Psoas muscle (tissue), 8 donors: ENCODE results near the gene WNT5B. TPM values are rescaled to one million over a fixed set of nuclear protein-coding genes. Genes with fewer than 3 reads are reported as not detected.
A peak's percentile ranks its signal among the peaks of the same experiment; 100 is the strongest.

Experiments
- ATAC-seq, 4 donors: fragments of 200-7000 bp; cut with Tn5 transposase; one replicate each; pipeline ENCODE4 v1.9.1; 2020; ENCODE audit warnings: moderate library complexity in 3 of 4, mild to moderate bottlenecking in 2 of 4
- DNase-seq, 2 donors: peaks; one replicate each; pipeline ENCODE4 v3.0.0-alpha.2; 2020
- H3K27ac ChIP-seq: fragments of 200-600 bp; one replicate; pipeline ENCODE4 v1.8.0; 2022
- H3K27me3 ChIP-seq, 3 donors: fragments of 200-600 bp in 1 of 3; one replicate each; pipeline versions ENCODE4 v1.6.1 to v1.8.0; 2013 to 2022; ENCODE audit warnings: low read length in 2 of 3, mild to moderate bottlenecking in 2 of 3, moderate library complexity in 1 of 3; ENCODE audit not compliant: insufficient read depth in 3 of 3
- H3K36me3 ChIP-seq, 2 donors: fragments of 200-600 bp in 1 of 2; one replicate each; pipeline versions ENCODE4 v1.6.1 to v1.8.0; 2013 to 2022; ENCODE audit warnings: low read depth in 1 of 2, mild to moderate bottlenecking in 1 of 2, moderate library complexity in 1 of 2; ENCODE audit not compliant: insufficient read depth in 1 of 2
- H3K4me1 ChIP-seq: fragments of 200-600 bp; one replicate; pipeline ENCODE4 v1.8.0; 2022
- H3K4me3 ChIP-seq: fragments of 200-600 bp; one replicate; pipeline ENCODE4 v1.8.0; 2022; ENCODE audit warnings: mild to moderate bottlenecking
- H3K9me3 ChIP-seq: fragments of 200-600 bp; one replicate; pipeline ENCODE4 v1.8.0; 2022
- CTCF ChIP-seq: fragments of 200-600 bp; IDR thresholded peaks from one replicate; pipeline ENCODE4 v1.8.0; 2022; ENCODE audit warnings: antibody characterized with exemption
- WGBS, 3 donors: extraction: QIAGEN DNeasy Blood & Tissue Kit; methylation state at CpG; one replicate each; pipeline versions ENCODE4 v1.1.6 to v1.1.7; 2013; 5-methylcytosine and 5-hydroxymethylcytosine counted together
- intact Hi-C, 2 donors: fragments of 100-400 bp; cut with DNase I; formaldehyde crosslinking; loops; one replicate each; pipeline versions ENCODE4 v1.11.0 to v1.14.2; 2022
- long read RNA-seq, 2 donors: library from polyadenylated mRNA; unstranded; transcript quantifications; one replicate each; pipeline ENCODE4 v2.0.0, GENCODE V29; 2021
- polyA plus RNA-seq, 3 donors: library from polyadenylated mRNA; stranded (reverse); fragments of 200-250 nt; gene quantifications; one replicate each; pipeline ENCODE4 v1.2.3, GENCODE V29; 2013
- total RNA-seq, 4 donors: library from RNA; stranded (reverse); fragmentation: NEBNext Ultra II Directional in 2 of 4; extraction: Animal tissue kit (Norgen Biotek cat#: 25700) in 2 of 4; gene quantifications; one replicate each; pipeline versions ENCODE4 v1.2.1 to v1.2.4, GENCODE V29; 2021 to 2023
- donor health status: healthy with polysubstance abuse.
- donor health status: DM: no; HTN: no; CAD: no; lungs with moderate emphysema.
- donor health status: Bipolar disorder and iron deficiency.
- donor health status: healthy.
- donor health status: DM: yes; HTN: yes; CAD: no.
- donor health status: DM: no; HTN: no; CAD: no.
- donor health status: DM: no; HTN: no; CAD: no.
- donor health status: DM: yes; HTN: yes; CAD: no.

The WNT5B gene
- 1 to 10 TPM in 3 of 4 donors, under 1 TPM in 1; 0.46 to 4.8 (median 1.6) TPM for total RNA-seq
- under 1 TPM; 0.43 to 0.80 (median 0.49) TPM for polyA plus RNA-seq
- long read RNA-seq, donor 1, partial matches to known transcripts = 0 of 11 reads
- long read RNA-seq, donor 1, other reads (novel, unspliced or antisense) = 11 of 11 reads
- long read RNA-seq, donor 2, partial matches to known transcripts = 0 of 2 reads
- long read RNA-seq, donor 2, other reads (novel, unspliced or antisense) = 2 of 2 reads

GRCh38 chr12:1628666-1629337 lies at the start of gene WNT5B:
Gene WNT5B (plus strand): TSS chr12:1629231. CDS start chr12:1631355, 2,124 bp downstream.
- Histone ChIP-seq H3K36me3 (no peaks in the 10 kb centered on the region), H3K27me3 (peaks cover 0 to 39% (median 20%) of the 10 kb centered on the region in 3 donors), H3K9me3 (no peaks in the 10 kb centered on the region), H3K27ac (no peak within 1 kb of the TSS), H3K4me3 (peak within 1 kb of the TSS; percentile 61), H3K4me1 (peaks cover 13% of the 10 kb centered on the region)
- intact Hi-C loops = no loop called here
- no peak for DNase-seq
- TF ChIP-seq CTCF = no peak
- WGBS, 3 donors = 49 to 60% (median 59%) methylated on average over 17 of the region's 17 CpGs
- ATAC-seq = no peak

GRCh38 chr12:1579651-1580435 lies 49.2 kb upstream of the WNT5B start:
- no peak overlapping the region for H3K27ac ChIP-seq
- H3K27me3 ChIP-seq = no peaks in the 10 kb centered on the region
- 87 to 88% (median 87%) methylated on average over 11 of the region's 11 CpGs for WGBS, 3 donors
- TF ChIP-seq CTCF = no peak
- ATAC-seq (no peak), DNase-seq (no peak)
- H3K36me3 ChIP-seq = no peaks in the 10 kb centered on the region
- H3K9me3 ChIP-seq = no peaks in the 10 kb centered on the region
- intact Hi-C loops = loop anchor here (5.0 to 10.0 kb wide), 2 partner anchors 1013 to 1015 kb away; no protein-coding TSS in a partner anchor
- peaks cover 2% of the 10 kb centered on the region for H3K4me1 ChIP-seq
- no peak overlapping the region for H3K4me3 ChIP-seq

GRCh38 chr12:1580526-1580925 lies 48.5 kb upstream of the WNT5B start:
- H3K36me3 ChIP-seq = no peaks in the 10 kb centered on the region
- intact Hi-C loops = loop anchor here (5.0 to 10.0 kb wide), 2 partner anchors 1013 to 1016 kb away; no protein-coding TSS in a partner anchor
- no peak for ATAC-seq
- no peak for TF ChIP-seq CTCF
- no peaks in the 10 kb centered on the region for H3K9me3 ChIP-seq
- H3K4me3 ChIP-seq = no peak overlapping the region
- peaks cover 2% of the 10 kb centered on the region for H3K4me1 ChIP-seq
- no peaks in the 10 kb centered on the region for H3K27me3 ChIP-seq
- WGBS, 3 donors = 95 to 97% (median 97%) methylated on average over 3 of the region's 3 CpGs
- H3K27ac ChIP-seq = no peak overlapping the region
- DNase-seq = no peak

GRCh38 chr12:1581973-1582708 lies 46.9 kb upstream of the WNT5B start:
- Histone ChIP-seq H3K27ac (no peak overlapping the region), H3K36me3 (no peaks in the 10 kb centered on the region), H3K4me1 (peaks cover 2% of the 10 kb centered on the region), H3K27me3 (no peaks in the 10 kb centered on the region), H3K9me3 (no peaks in the 10 kb centered on the region), H3K4me3 (no peak overlapping the region)
- DNase-seq (no peak), ATAC-seq (no peak)
- WGBS, 3 donors = 87 to 93% (median 89%) methylated on average over 11 of the region's 11 CpGs
- intact Hi-C loops = loop anchor here (5.0 to 10.0 kb wide), 2 partner anchors 1015 to 1017 kb away; no protein-coding TSS in a partner anchor
- TF ChIP-seq CTCF = no peak
